IPS DF 19.7 (cell line): ENCODE data around the gene FER.
"Not testable (repeated sequence)": the region's sequence is repeated elsewhere in the genome, so short reads cannot be mapped to it uniquely, and the experiment has no call there.

Experiments used
- DNase-seq: peaks from one replicate; pipeline ENCODE4 v3.0.0-alpha.2; 2013; ENCODE audit warnings: low read depth, low spot score

Gene FER

DNA sequence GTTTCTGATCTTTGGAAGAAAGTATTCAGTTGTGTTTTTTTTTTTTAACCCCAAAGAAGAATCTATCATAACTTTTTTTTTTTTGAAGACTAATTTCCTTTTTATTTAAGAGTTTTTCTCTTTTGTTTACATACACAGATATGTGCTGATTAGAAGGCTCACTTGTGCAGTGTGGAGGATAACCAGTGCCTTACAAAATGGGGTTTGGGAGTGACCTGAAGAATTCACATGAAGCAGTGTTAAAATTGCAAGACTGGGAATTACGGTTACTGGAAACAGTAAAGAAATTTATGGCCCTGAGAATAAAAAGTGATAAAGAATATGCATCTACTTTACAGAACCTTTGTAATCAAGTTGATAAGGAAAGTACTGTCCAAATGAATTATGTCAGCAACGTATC lies 50.3 kb downstream of the FER start:
- no peak for DNase-seq

DNA sequence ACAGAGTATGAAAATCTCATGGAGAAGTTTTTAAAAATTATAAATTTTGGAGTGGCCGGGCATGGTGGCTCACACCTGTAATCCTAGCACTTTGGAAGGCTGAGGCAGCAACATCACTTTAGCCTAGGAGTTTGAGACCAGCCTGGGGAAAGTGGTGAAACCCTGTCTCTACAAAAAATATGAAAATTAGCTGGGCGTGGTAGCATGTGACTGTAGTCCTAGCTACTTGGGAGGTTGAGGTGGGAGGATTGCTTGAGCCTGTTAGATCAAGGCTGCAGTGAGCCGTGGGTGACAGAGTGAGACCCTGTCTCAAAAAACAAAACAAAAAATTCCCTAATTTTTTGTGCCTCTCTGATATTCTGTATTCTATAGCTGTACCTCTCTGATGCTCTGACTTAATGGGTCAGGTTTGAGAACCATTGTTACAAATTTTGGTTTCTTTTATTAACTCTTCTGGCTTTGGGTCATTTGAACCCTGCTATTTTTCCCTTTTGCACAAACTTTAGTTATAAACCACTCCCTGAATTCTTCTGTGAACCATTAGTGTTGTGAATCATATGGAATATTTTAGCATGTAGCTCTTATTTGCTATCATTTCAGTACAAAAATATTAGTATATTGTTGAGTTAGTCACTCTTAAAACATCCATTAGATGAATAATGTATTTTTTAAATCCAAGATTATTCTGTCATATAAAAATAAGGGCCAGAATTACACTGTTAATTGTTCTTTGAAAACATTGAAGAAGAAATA lies 51.0 kb downstream of the FER start:
- no peak for DNase-seq

DNA sequence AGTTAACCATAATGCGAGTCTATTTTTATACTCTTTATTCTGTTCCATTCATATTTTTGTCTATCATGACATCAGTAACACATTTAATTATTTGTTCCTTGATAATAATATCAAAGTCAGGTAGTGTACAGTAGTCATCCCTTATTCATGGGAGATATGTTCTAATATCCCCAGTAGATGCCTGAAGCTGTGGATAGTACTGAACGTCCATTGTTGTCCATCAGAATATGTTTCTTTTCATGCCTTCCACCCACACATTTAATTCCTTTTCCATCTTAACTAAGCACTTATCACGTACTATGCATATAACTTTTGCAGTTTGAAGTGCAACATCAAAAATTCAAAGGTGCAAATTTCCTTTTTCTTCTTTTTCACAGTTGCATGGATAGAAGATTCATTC lies 53.6 kb downstream of the FER start:
- no peak for DNase-seq

DNA sequence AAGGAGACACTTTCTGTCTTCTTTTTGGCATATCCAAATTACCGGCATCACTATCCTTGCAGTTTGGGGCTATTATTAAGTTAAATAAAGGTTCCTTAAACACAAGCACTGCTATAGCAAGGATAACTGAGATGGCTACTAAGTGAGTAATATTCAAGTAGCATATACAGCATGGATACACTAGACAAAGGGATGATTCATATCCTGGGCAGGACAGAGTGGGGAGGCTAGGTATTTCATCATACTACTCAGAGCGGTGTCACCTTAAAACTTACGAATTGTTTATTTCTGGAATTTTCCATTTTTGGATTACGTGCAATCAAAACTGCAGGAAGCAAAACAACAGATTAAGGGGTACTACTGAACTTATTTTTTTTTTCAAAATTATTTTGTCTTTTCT lies 54.1 kb downstream of the FER start:
- DNase-seq: no peak

DNA sequence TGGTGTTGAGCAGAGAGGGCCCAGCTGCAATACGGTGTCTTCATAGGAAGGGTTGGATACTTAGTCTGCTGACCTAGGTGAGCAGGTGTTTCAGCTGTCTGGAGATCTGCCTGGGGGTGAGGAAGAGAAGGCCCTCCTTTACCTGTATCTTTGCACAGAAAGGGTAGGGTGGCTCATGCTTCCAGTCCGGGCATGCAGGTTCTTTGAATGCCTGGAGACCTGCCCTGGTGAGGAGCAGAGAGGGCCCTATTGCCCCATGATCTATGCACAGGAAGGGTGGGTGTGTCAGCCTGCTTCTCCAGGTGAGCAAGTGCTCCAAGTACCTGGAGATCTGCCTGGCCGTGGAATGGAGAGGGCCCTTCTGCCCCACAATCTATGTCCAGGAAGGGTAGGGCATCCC lies 63.0 kb downstream of the FER start:
- no peak for DNase-seq

DNA sequence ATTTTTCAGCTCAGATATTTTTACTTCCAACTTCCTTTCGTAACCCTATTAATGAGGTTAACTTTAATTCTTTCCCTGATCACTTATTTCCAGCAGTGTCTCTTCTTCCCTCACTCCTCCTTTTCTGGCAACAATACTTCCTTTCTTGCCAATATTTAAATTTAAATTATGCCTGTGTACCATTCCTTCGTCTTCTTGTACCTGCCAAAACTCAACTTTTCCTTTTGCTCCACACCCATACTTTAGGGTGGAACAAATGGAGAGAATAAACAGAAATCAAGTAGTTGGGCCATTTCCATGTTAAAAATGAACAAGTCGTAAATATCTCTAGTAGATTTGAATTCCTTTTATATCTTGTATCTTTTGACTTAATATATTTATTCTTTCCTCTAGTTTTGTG lies 66.0 kb downstream of the FER start:
- no peak for DNase-seq

DNA sequence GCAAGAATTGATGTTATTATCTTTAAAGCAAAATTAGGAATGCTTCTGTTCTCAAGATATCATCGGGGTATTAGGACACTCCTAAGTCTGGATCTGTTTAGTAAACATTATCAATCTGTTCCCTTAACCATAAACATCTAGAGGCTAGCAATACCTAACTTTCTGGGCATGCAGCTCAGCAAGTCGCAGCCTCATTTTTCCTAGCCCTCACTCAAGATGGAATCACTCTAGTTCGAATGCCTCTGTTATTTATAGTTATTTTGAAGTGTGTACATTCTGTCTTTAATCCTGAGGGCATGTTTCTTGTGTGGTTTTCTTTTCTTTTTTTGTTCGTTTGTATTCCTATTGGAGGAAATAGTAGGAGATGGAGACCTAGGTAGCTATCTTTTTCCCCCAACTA lies 66.9 kb downstream of the FER start:
- DNase-seq: no peak

DNA sequence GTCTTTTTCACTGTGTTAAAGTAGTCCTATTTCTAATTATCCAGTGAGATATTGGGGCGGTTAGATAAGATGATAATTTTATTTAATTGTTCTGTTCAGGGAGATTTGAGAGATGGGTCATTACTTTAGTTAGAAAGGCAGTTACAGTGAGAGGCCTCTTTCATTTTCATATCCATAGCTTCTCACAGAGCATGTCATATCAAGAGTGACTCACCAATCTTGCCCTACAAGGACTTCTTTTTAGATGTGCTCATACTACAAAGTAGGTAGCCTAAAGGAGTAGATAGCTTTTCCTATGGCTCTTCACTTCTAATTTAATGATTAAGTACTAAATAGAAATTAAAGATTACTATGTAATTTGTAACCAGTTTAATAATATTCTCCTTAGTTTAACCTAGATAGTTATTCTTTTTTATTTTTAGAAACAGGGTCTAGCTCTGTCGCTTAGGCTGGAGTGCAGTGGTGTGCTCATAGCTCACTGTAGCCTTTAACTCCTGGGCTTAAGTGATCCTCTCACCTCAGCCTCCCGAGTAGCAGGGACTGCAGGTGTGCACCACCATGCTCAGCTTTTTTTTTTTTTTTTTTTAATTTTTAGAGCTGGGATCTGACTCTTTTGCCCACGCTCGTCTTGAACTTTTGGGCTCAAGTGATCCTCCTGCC lies 71.0 kb downstream of the FER start:
- no peak for DNase-seq

GRCh38 chr5:108820983-108821382 lies 73.3 kb downstream of the FER start:
- DNase-seq: no peak

- no peak for DNase-seq
Measured at GRCh38 chr5:108822211-108822947, 74.7 kb downstream of the FER start.

GRCh38 chr5:108827131-108827530 lies 79.4 kb downstream of the FER start:
- no peak for DNase-seq

DNA sequence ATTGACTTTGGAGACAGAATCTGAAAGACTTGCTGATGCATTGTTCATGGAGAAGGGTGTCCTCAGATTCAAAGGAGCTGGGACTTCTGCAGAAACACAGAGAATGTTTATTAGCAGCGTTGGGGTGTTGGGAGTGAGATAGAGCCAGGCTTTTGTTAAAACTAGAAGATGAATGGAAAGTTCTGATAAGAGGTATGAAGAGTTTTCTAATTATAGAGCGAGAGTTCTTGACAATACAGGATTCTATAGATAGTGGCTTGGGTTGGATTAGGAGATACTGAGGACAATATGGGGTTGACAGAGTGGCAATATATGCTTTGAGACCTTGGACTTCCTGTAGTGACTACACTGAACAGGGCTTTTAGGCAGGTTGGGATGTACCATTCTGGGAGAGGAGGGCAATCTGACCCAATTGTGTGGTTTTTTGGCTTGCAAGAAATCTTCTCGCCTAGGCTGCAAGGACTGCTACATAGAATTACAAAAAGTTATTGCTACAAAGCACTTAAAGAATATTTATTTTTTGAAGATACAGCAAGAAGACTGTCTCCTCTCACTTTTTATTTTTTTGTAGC lies 83.1 kb downstream of the FER start:
- DNase-seq: no peak

GRCh38 chr5:108836492-108836891 lies 88.8 kb downstream of the FER start:
- DNase-seq: no peak

DNA sequence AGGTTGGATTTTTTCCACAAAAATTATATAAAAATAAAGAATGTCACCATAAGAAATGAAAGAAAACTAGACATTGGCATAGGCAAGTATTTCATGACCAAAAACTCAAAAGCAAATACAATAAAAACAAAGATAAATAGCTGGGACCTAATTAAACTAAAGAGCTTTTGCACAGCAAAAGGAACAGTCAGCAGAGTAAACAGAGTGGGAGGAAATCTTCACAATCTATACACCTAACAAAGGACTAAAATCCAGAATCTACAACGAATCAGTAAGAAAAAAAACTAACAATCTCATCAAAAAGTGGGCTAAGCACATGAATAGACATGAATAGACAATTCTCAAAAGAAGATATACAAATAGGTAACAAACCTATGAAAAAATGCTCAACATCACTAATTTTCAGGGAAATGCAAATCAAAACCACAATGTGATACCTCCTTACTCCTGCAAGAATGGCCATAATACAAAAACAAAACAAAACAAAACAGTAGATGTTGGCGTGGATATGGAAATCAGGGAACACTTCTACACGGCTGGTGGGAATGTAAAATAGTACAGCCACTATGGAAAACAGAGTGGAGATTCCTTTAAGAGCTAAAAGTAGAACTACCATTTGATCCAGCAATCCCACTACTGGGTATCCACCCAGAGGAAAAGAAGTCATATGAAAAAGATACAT lies 94.7 kb downstream of the FER start:
- DNase-seq: not testable (repeated sequence)

DNA sequence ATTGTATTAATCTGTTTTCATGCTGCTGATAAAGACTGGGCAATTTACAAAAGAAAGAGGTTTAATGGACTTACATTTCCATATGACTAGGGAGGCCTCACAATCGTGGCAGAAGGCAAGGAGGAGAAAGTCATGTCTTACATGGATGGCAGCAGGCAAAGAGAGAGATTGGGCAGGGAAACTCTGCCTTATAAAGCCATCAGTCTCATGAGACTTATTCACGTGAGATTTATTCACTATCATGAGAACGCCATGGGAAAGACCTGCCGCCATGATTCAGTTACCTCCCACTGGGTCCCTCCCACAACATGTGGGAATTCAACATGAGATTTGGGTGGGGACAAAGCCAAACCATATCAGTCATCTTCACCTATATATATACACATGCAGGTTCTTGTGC lies 103.4 kb downstream of the FER start:
- not testable (repeated sequence) for DNase-seq

DNA sequence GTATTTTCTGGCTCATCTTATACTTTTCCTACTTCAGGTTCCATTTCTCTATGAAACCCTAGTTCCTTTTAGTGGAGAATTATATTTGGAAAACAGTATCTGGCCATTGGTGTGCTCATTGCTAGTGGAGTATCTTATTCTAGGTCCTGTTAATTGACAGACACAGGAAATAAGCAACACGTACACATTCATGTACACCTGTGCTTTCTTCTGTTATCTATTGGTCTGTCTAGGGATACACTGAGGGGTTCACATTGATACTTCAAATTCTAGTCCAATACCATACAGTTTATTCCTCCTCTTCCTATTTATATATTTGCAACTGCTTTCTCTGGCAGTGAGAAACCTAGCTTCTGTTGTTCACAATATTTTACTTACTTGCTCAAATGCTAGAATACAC lies 110.2 kb downstream of the FER start:
- DNase-seq: no peak

DNA sequence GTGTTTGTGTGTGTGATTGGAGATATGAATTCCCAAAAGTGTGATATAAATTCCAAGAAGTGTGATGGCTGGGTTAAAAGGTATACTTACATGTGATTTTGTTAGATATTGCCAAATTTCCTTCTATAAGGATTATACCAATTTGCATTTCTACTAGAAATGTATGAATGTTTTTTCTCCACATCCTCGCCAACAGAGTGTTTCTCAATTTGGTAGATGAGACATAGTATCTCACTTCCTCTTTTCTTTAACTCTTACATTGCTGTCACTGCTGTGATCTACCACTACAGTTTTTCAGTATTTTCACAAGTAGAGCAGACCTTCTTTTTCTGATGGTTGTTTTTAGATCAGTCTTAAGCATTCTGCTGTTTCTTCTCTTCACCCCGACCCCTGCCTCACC lies 111.3 kb downstream of the FER start:
- no peak for DNase-seq

- DNase-seq: no peak
Measured at GRCh38 chr5:108862211-108862610, 114.5 kb downstream of the FER start.

DNA sequence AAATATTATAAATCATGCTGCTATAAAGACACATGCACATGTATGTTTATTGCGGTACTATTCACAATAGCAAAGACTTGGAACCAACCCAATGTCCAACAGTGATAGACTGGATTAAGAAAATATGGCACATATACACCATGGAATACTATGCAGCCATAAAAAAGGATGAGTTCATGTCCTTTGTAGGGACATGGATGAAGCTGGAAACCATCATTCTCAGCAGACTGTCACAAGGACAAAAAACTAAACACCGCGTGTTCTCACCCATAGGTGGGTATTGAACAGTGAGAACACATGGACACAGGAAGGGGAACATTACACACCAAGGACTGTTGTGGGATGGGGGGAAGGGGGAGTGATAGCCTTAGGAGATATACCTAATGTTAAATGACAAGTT lies 118.4 kb downstream of the FER start:
- DNase-seq: not testable (repeated sequence)

- DNase-seq: no peak
Measured at GRCh38 chr5:108867656-108868055, 120.0 kb downstream of the FER start.

DNA sequence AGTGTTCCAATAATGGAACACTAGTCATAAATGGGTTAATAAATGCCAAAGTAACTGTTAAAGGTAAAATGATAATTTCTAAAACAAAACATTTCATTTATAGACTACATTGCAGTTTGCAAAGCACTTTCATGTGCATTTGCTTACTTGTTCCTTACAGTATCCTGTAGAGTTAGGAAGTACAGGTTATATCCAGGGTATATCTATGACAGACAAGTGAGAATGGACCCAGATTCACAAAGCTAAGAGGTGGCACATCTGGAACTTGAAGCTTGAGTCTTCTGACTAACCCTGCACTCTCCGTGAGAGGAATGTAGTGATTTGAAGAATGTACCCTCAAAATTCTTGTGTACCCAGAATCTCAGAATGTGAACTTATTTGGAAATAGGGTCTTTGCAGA lies 121.4 kb downstream of the FER start:
- no peak for DNase-seq

DNA sequence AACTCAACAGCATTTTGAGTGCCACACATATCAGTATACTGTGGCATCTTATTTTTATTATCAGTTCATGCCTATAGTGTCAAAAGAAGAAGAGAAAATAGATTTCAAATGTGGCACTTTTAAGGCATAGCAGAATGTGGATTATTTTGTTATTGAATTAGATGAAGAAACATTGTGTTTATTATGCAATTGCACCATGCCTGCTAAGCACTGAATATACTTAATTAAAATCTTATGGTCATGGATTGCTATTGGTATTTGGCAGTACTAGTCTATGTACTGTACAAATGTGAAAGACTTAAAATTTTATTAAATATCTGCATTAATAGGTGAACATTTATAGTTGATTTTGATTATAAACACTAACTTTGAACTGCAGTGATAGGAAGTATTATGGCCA lies 128.8 kb downstream of the FER start:
- no peak for DNase-seq
